Peyer's patch (tissue), 4 donors: ENCODE data around the gene CNKSR3. TPM values are rescaled to one million over a fixed set of nuclear protein-coding genes. Genes with fewer than 3 reads are reported as not detected.

Experiments used
- DNase-seq, 3 donors: peaks; one replicate each; pipeline ENCODE4 v3.0.0-alpha.2; 2017 to 2019
- H3K27ac ChIP-seq, 4 donors: fragments of 200-600 bp; sonication (generic); one replicate each; pipeline ENCODE4 v1.5.1; 2016 to 2019
- H3K27me3 ChIP-seq, 2 donors: fragments of 200-600 bp; sonication (generic); one replicate each; pipeline ENCODE4 v1.5.1; 2019
- H3K36me3 ChIP-seq, 3 donors: fragments of 200-600 bp; sonication (generic); one replicate each; pipeline ENCODE4 v1.5.1; 2016 to 2019
- H3K4me1 ChIP-seq, 4 donors: fragments of 200-600 bp; sonication (generic); one replicate each; pipeline ENCODE4 v1.5.1; 2016 to 2019
- H3K4me3 ChIP-seq, 4 donors: fragments of 200-600 bp; sonication (generic); 1 replicate in 3 of 4; 2 replicates in 1 of 4; pipeline ENCODE4 v1.5.1; 2016 to 2019; ENCODE audit warnings: mild to moderate bottlenecking in 1 of 4
- H3K9me3 ChIP-seq, 4 donors: fragments of 200-600 bp; sonication (generic); one replicate each; pipeline ENCODE4 v1.5.1; 2016 to 2019; ENCODE audit warnings: mild to moderate bottlenecking in 1 of 4
- POLR2A ChIP-seq, 2 donors: fragments of 450-650 bp; IDR thresholded peaks; one replicate each; pipeline ENCODE4 v1.5.1; 2017; ENCODE audit warnings: antibody characterized with exemption in 2 of 2, mild to moderate bottlenecking in 2 of 2, moderate library complexity in 2 of 2
- total RNA-seq, 4 donors: library from RNA; depleted of rRNA; stranded (reverse); fragments of >200 nt; gene quantifications; one replicate each; pipeline ENCODE4 v1.1.0, GENCODE V29; 2016
- TF ChIP-seq, protein P1 (sequence below), 6 experiments: fragments of 450-650 bp in 4 of 6; fragments of 200-600 bp in 2 of 6; sonication (generic) in 1 of 6; IDR thresholded peaks; one replicate each; pipeline ENCODE4 v1.5.1; 2017 to 2019; ENCODE audit warnings: antibody characterized with exemption in 6 of 6, mild to moderate bottlenecking in 3 of 6, moderate library complexity in 1 of 6

CNKSR3 gene
- total RNA-seq, 4 donors from 2014 or later, result 29.6 to 34.5 (median 30.1) TPM

DNA sequence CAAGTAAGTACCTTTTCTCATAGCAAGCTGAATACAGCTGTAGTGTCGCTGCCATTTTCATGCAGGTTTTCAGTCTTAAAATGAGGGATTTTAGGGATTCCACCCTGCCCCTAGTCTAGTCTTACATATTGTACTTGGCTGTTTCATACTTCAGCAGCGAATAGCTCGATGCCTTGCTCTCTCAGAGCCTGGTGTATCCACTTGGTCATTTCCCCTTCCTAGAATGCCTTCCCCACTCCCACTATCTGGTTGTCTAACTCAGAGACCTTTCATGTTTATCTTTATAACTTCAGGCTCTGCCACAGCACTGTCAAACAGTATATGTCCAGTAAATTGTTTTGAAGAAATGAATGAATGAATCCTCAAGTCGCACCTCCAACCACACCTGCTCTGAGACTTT is 132.8 kb downstream of the CNKSR3 start:
- H3K36me3 ChIP-seq, result no peaks in the 10 kb centered on the region
- no peak for DNase-seq

DNA sequence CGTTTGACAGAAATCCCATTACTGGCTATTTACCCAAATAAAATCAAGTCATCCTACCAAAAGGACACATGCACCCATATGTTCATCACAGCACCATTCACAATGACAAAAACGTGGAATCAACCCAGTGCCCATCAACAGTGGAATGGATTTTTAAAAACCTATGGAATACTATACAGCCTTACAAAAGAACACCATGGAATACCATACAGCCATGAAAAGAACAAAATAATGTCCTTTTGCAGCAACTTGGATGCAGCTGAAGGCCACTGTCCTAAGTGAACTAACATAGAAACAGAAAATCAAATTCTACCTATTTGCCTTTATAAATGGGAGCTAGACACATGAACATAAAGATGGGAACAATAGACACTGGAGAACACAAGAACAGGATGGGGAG is 136.5 kb downstream of the CNKSR3 start:
- Histone ChIP-seq H3K27me3 (no peaks in the 10 kb centered on the region), H3K9me3 (no peaks in the 10 kb centered on the region)
- TF ChIP-seq, protein P1, sequence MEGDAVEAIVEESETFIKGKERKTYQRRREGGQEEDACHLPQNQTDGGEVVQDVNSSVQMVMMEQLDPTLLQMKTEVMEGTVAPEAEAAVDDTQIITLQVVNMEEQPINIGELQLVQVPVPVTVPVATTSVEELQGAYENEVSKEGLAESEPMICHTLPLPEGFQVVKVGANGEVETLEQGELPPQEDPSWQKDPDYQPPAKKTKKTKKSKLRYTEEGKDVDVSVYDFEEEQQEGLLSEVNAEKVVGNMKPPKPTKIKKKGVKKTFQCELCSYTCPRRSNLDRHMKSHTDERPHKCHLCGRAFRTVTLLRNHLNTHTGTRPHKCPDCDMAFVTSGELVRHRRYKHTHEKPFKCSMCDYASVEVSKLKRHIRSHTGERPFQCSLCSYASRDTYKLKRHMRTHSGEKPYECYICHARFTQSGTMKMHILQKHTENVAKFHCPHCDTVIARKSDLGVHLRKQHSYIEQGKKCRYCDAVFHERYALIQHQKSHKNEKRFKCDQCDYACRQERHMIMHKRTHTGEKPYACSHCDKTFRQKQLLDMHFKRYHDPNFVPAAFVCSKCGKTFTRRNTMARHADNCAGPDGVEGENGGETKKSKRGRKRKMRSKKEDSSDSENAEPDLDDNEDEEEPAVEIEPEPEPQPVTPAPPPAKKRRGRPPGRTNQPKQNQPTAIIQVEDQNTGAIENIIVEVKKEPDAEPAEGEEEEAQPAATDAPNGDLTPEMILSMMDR (IDR thresholded peaks at IDR 0.05), result no peak
- no peak for TF ChIP-seq POLR2A (IDR thresholded peaks at IDR 0.05)

More for the DNA sequence above, 132.8 kb downstream of the CNKSR3 start:
- H3K4me3 ChIP-seq, result no peak overlapping the region
- H3K27ac ChIP-seq, result no peak overlapping the region
- no peaks in the 10 kb centered on the region for H3K27me3 ChIP-seq
- TF ChIP-seq POLR2A (IDR thresholded peaks at IDR 0.05), result no peak
- TF ChIP-seq, protein P1 (IDR thresholded peaks at IDR 0.05), result no peak
- H3K9me3 ChIP-seq, result no peaks in the 10 kb centered on the region
- H3K4me1 ChIP-seq, result no peaks in the 10 kb centered on the region

DNA sequence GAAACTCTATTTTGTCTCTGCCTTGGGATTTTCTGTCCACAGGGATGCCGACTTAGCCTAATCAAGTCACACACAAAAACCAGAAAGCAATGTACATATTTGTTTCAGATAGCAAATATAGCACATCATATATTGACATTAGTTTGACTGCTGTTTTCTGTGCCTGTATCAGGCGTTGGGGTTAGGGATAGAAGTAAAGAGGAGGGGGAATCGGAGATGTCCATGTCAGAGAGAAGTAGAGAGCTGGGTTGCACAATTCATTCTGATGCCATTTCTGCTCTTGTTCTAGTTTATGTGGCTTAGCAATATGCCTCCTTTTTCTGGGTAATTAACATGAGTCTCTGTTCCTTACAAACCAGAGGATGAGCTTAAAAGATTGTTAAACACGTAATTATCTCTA is 139.2 kb downstream of the CNKSR3 start:
- no peak overlapping the region for H3K27ac ChIP-seq
- H3K4me3 ChIP-seq, result no peak overlapping the region
- no peaks in the 10 kb centered on the region for H3K9me3 ChIP-seq
- H3K27me3 ChIP-seq, result no peaks in the 10 kb centered on the region
- DNase-seq, result no peak
- TF ChIP-seq, protein P1 (IDR thresholded peaks at IDR 0.05), result no peak
- TF ChIP-seq POLR2A (IDR thresholded peaks at IDR 0.05), result no peak
- H3K4me1 ChIP-seq, result no peaks in the 10 kb centered on the region
- H3K36me3 ChIP-seq, result no peaks in the 10 kb centered on the region

More for the DNA sequence above, 136.5 kb downstream of the CNKSR3 start:
- Histone ChIP-seq H3K27ac (no peak overlapping the region), H3K36me3 (no peaks in the 10 kb centered on the region), H3K4me1 (no peaks in the 10 kb centered on the region), H3K4me3 (no peak overlapping the region)
- no peak for DNase-seq

DNA sequence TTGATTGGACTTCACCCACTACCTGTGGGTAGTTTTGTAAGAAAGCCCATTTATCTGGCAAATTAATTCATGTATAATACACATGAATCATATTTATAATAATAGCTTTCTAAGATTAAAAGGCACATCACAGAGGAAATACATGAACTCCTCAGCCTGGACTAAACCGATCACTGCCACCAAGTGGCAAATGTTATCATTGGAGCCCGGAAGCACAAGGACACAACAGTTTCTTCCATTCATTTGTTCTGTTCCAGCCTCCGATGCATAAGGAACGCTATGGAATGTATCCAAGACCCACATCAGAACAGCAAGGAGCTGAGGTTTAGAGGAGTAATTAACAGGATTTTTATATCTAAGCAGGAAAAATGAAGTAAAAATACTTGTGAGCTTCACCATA is 139.9 kb downstream of the CNKSR3 start:
- Histone ChIP-seq H3K4me3 (no peak overlapping the region), H3K4me1 (no peaks in the 10 kb centered on the region), H3K27ac (no peak overlapping the region), H3K9me3 (no peaks in the 10 kb centered on the region), H3K36me3 (no peaks in the 10 kb centered on the region), H3K27me3 (no peaks in the 10 kb centered on the region)
- no peak for DNase-seq
- TF ChIP-seq POLR2A (IDR thresholded peaks at IDR 0.05), result no peak
- TF ChIP-seq, protein P1 (IDR thresholded peaks at IDR 0.05), result peak in 4 of 6 experiments; percentile 27 to 41 (median 35)

DNA sequence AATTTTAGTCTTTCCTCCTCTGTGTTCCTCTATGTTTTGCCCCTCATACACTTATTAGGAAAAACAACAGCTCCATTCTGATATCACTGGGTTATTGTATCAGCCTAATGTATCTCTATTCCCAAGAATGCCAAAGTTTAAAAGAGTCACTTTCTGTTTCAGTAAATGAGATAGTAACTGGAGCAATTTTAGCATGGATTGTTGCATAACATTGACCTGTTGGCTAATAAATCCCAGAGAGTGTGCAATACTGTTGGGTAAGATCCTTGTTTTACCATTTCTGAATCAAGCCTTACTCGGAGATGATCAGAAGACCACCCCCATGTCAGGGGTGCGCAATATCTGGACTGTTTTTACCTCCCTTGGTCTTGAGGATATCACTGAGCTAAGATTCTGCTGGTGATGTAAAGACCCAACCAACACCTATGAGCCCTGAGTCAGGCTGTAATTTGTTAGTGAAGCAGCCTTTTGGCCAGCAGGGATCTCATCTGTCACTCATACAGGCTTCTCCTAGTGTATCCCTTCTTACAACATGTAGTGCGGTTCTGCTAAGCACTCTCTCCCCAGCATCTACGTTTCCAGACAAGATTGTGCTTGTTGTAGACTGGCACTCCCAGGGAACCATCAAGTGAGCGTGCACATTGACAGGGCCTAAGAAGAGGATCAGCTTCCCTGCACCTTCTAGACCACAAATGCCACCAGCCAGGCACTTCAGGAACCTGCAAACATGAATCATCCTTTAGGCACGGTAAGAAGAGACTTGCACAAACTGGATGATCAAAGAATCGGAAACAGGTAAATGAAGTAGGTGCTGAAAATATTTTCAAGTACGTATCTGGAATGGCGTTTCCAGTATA is 142.4 kb downstream of the CNKSR3 start:
- Histone ChIP-seq H3K9me3 (no peaks in the 10 kb centered on the region), H3K36me3 (no peaks in the 10 kb centered on the region), H3K27ac (no peak overlapping the region), H3K27me3 (no peaks in the 10 kb centered on the region), H3K4me1 (no peaks in the 10 kb centered on the region), H3K4me3 (no peak overlapping the region)
- no peak for DNase-seq
- TF ChIP-seq, protein P1 (IDR thresholded peaks at IDR 0.05), result no peak
- TF ChIP-seq POLR2A (IDR thresholded peaks at IDR 0.05), result no peak
